Uterus (tissue), 2 donors: ENCODE results near the gene FIGN.

ENCODE experiments used
- POLR2A ChIP-seq, 2 donors: fragments of 450-650 bp; IDR thresholded peaks; one replicate each; pipeline ENCODE4 v1.6.1; 2016; ENCODE audit warnings: antibody characterized with exemption in 2 of 2, mild to moderate bottlenecking in 1 of 2, moderate library complexity in 1 of 2
- TF ChIP-seq, protein P1 (sequence below), 4 experiments: fragments of 200-600 bp in 2 of 4; fragments of 450-650 bp in 2 of 4; sonication (generic) in 2 of 4; IDR thresholded peaks; one replicate each; pipeline ENCODE4 v1.5.1; 2016 to 2019; ENCODE audit warnings: antibody characterized with exemption in 4 of 4, mild to moderate bottlenecking in 2 of 4, moderate library complexity in 1 of 4

DNA sequence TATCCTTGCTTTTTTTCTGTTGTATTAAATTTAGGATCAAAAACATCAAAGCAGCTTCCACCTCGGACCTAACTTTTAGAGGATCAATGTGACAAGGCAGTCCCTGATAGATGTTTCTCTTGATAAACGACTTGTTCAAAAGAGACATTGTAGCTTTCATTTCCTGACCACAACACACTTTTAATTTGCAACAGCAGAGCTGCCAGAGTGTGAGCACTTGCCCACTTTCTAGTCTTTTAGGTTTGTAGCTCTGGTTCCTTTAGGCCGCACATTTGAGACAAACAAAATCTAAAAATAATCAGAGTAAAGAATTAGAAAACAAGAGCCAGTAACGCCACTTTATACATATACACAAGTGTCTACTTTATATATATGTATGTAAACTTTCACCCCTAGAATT, 3.1 kb downstream of the FIGN start:
- TF ChIP-seq, protein P1, sequence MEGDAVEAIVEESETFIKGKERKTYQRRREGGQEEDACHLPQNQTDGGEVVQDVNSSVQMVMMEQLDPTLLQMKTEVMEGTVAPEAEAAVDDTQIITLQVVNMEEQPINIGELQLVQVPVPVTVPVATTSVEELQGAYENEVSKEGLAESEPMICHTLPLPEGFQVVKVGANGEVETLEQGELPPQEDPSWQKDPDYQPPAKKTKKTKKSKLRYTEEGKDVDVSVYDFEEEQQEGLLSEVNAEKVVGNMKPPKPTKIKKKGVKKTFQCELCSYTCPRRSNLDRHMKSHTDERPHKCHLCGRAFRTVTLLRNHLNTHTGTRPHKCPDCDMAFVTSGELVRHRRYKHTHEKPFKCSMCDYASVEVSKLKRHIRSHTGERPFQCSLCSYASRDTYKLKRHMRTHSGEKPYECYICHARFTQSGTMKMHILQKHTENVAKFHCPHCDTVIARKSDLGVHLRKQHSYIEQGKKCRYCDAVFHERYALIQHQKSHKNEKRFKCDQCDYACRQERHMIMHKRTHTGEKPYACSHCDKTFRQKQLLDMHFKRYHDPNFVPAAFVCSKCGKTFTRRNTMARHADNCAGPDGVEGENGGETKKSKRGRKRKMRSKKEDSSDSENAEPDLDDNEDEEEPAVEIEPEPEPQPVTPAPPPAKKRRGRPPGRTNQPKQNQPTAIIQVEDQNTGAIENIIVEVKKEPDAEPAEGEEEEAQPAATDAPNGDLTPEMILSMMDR (IDR thresholded peaks at IDR 0.05) = no peak
- TF ChIP-seq POLR2A (IDR thresholded peaks at IDR 0.05) = no peak
